IPS-NIHi7 (cell line): ENCODE results near the gene DPH7.
A peak's percentile ranks its signal among the peaks of the same experiment; 100 is the strongest.
"Not testable (repeated sequence)": the region's sequence is repeated elsewhere in the genome, so short reads cannot be mapped to it uniquely, and the experiment has no call there.

Experiments used
- DNase-seq: peaks from one replicate; pipeline ENCODE4 v3.0.0; 2012; ENCODE audit warnings: mixed read lengths; ENCODE audit errors: extremely low spot score

Gene DPH7

DNA sequence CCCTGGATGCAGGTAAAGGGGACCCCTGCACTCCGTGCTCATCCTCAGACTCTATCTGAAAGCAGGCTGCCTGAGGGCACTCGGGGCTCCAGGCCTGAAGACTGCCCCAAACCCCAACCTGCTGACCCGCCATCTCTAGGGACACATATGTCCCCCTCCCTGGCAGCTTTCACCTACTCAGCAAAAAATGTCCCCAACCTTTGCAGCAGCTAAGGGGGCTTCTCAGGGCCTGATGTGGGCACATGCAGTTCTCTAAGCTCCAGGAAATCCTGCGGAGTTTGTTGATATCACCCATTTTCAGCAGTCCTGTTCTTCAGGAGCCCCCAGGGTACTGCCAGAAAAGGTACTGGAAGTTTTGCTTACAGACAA lies 2.2 kb upstream of the DPH7 start:
- DNase-seq: no peak

DNA sequence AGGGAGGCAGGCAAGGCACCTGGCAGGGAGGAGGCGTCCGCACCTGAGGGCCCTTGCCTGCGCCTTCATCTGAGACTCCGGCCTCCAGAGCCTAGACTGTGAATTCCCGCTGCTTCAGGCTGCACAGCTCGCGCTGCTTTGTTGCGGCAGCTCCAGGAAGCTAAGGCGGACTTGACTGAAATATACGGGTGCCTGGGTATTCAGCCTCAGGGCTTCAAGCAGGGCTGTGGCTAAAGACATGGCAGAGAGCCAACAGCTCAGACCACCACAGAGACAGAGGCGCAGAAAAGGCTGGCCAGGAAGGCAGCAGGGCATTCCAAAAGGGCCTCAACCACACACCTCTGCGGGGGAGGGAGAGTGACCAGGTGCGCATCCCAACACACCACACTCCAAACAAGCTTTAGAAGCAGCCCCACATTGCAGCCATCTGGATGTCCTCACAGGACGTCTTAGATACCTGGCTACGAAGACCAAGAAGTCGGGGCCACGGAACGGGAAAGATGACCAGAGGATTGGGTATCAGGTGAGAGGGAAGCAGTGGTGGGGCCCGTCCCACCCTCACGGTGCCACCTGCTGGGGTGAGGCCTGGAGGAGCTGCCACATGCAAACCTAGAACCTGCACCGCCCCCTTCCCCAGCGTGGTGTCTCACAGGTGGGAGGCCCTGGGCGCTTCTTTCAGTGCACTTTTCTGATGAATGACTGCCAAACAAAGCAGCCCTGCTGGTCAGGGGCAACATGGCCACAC lies 1.7 kb upstream of the DPH7 start:
- DNase-seq: no peak

DNA sequence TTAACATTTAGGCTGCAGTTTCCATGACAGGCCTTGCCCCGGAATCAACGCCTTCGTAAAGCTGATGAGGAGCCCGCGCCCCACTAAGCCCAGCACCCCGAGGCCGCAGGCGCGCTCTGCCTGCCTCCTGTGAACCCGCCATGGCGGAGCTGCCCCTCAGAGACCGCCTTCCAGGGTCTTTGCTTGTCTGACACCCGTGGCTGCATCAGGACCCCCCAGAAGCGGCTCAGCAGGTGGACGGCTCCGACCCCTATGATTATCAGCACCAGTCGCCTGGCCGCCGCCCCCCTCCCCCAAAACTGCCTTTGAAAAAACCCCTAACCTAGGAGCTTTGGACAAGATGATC lies 507 bp upstream of the DPH7 start:
- no peak for DNase-seq

DNA sequence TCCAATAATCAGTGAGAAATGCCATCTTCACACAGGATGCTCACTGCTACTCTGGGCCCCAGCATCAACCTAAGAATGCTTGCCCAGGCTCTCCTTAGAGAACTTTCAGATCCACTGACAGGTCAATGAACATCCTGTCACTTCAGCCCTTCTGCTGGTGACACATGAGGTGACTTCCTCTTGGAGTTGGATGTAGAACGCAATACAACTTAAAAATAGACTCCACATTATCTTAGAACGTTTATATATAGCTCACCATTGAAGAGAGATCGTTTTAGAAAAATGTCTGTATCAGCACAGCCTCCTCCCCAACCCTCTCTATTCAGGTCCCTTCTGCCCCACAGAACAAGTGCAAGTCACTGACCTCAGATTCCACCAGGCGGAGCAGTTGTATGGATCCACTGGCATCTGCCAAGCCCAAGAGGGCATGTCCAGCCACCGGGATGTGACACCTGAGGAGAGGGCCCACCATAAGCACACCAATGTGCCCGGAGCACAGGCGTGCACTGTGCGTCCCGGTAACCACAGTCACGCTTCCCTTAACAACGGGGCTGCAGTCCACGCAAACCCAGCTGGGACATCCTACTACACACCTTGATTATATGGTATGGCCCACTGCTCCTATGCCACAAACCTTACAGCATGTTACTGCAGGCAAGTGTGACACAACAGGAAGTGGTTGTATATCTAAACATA lies 2.9 kb downstream of the DPH7 start:
- no peak for DNase-seq

DNA sequence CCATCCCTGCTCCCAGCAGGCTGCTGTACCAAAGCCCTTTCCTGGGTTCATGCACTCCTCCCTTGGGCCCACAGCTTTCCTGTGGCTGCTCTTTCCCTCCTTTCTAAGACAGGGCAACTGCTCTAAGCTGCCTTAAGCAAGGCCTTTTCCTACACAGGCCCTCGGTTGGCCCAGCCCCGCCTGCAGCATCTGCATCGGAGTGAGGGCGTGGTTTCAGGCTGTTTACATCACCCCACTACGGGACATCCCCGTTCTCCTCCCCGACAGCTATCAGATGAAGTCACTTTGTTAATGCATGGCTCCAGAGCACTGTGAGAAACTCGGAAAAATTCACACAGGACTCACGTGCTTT lies 3.4 kb downstream of the DPH7 start:
- no peak for DNase-seq

DNA sequence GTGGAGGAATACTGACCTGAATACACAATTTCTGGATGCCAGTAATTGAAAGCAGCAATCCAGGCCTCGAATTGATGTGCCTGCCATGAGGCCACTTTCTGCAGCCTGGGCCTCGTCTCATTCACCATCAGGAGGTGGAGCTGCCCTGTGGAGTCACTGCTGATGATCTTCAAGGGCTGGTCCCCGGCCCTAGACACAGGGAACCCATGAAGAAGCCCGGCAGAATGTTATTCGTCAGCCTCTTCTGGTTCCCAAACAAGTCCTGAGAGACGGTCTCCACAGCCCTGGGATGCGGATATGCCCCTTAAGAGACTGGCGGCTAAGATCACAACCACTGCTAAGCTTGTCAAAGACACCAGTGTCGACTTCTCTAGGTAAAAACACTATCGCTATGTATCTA lies 4.5 kb downstream of the DPH7 start:
- no peak for DNase-seq

DNA sequence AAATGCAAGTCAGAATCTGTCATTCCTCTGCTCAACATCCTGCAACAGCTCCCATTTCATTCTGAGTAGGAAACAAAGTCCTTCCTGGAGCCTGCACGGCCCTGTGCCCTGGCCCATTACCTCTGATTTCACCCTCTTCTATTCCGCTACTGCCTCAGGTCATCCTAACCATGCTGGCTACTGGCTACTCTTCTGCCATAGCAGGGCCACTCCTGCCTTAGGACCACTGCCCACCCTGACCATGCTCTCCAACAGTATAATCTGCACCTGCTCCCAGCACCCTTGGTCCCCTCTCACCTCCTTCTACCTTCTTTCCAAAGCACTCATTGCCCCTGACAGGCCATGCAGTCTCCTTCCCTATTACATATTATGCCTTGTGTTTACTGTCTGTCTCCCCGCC lies 8.2 kb downstream of the DPH7 start:
- no peak for DNase-seq

DNA sequence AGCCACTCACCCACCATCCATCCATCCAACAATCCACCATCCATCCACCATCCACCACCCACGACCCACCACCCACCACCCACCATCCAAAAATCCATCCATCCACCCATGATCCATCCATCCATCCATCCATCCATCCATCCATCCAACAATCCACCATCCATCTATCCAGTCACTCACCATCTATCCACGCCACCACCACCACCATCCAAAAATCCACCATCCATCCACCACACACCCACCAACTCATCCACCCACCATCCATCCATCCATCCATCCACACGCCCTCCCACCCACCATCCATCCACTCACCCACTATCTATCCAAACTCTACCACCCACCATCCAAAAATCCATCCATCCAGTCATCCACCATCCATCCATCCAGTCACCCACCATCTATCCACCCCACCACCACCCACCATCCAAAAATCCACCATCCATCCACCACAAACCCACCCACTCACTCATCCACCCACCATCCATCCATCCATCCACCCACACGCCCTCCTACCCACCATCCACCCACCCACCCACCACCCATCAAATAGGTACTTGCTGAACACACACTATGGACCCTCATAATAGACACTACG lies 9.0 kb downstream of the DPH7 start:
- DNase-seq: no peak

DNA sequence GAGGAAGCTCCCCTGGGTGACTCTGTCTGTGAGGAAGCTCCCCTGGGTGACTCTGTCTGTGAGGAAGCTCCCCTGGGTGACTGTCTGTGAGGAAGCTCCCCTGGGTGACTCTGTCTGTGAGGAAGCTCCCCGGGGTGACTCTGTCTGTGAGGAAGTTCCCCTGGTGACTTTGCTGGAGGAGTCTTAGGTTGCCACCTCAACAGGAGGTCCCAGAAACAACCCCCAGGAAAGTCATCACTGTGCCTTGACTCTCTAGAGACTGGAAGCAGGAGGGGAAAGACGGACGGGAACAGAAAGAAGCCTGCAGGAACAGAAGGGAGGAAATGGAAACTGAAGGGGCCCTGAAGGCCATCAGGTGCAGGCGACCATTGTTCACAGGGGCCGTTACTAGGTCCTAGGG lies 10.3 kb downstream of the DPH7 start:
- DNase-seq: not testable (repeated sequence)

DNA sequence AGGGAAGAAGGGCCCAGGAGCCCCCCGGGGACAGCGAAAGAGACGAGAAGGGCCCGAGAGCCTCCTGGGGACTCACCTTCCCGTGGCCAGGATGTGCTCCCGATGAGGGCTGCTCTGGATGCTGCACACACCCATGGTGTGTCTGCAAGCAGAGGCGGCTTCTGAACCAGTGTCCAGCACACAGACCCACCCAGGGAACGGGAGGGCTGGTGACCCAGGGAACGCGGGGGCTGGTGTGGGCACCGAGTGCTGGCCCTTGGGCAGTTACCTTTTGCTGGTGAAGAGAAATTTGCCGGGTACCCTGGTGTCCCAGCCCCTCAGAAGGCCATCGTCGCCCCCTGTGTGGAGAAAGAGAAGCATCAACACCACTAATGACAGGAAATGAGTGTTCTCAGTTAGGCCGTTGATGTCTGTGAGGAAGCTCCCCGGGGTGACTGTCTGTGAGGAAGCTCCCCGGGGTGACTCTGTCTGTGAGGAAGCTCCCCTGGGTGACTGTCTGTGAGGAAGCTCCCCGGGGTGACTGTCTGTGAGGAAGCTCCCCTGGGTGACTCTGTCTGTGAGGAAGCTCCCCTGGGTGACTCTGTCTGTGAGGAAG lies 13.8 kb downstream of the DPH7 start:
- DNase-seq: no peak

DNA sequence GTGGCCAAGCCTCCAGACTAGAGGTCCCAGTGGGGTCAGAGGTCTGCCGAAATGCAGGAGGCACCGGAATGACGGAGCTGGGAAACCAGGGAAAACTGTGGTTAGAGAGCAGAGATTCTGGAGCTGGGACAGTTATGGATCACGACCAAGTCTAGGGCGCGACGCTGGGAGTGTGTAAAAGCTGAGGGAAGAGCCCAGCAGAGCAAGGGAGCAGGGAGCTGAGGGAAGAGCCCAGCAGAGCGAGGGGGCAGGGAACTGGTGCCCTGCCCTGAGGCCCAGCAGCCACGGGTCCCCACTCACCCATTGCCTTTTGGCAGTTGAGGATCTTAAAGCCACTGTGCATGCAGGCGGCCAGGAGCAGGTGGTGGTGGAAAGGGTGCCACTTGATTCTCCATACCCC lies 14.6 kb downstream of the DPH7 start:
- DNase-seq: no peak

DNA sequence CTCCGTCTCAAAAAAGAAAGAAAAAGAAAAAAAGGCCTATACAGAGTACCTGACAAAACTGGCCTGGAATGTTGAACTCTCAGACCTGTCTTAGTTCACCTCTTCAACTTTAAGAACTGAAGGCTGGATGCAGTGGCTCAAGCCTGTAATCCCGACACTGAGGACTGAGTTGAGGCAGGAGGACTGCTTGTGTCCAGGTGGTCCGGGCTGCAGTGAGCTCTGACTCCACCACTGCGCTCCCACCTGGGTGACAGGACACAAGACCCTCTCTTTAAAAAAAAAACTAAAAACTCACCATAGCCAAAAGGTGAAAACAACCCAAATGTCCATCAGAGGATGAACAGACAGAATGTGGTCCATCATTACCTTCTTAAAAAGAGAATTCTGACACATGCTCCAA lies 20.6 kb downstream of the DPH7 start:
- DNase-seq: no peak

DNA sequence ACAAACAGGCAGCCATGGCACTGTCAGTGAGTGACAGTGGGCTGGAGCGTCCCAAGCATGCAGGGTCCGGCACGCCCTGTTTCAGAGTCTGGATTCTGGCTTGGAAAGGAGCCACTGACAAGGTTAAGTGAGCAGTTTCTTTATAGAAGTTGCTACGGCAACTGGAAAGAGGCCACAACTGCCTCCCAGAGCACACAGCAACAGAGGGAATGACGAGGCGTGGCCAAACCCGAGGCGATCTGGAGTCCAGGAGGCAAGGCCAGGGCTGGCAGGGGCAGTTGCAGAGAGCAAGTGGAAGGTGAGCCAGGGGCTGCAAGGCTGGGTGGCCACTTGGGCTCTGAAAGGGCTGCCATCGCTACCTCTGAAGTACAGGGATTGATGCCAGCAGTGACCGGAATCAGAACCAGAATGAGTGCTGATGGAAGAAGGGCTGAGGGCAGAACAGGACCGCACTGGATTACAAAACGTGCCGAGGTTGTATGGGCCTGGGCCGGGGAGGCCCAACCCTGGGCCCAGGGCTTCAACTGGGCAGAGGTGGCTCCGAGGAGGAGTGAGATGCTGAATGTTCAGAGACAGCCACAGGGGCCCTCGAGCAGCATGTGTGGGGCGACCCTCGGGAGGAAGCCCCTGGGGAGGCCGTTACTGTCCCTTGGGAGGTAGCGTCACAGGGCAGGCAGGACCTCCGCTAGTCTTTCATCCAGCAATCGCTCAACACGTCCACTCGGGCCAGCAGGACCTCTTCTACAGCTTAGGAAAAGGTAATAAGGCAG lies 22.5 kb downstream of the DPH7 start:
- no peak for DNase-seq

DNA sequence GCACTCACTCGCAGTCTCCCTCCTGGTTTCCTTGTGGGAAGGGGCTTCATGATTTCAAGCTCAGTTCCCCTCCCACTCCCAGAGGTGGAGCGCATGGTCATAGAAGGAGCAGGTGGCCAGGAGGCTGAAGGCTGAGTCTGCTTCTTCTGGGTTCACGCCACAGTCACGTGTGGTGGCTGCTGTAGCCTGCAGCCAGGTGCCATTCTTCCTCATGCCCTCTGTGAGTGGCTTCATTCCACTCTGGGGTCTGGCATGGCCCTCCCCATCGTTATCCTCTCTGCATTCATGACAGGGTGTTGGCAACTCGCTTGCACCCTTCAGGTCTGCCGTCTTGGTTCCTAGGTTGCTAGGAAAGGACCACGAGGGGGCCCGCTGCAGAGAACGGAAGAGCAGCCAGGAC lies 23.5 kb downstream of the DPH7 start:
- no peak for DNase-seq

DNA sequence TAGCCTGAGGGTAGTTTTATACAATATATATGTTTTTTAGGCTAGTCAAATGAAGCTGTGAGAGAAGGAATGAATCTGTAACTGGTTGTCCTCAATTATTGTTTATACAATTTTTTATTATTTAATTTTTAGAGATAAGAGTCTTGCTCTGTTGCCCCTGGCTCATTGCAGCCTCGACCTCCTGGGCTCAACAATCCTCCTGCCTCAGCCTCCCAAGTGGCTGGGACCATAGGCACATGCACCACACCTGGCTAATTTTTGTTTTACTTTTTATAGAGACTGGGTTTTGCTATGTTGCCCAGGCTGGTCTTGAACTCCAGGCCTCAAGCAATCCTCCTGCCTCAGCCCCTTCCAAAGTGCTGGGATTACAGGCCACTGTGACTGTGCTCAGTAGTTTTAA lies 24.4 kb downstream of the DPH7 start:
- no peak for DNase-seq

DNA sequence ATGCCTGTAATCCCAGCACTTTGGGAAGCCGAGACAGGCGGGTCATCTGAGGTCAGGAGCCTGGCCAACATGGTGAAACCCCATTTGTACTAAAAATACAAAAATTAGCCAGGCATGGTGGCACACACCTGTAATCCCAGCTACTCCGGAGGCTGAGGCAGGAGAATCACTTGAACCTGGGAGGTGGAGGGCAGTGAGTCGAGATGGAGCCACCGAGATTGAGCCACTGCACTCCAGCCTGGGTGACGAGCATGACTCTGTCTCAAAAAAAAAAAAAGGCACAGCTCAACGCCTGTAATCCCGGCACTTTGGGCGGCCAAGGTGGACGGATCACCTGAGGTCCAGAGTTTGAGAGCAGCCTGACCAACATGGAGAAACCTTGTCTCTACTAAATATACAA lies 25.1 kb downstream of the DPH7 start:
- DNase-seq: not testable (repeated sequence)

DNA sequence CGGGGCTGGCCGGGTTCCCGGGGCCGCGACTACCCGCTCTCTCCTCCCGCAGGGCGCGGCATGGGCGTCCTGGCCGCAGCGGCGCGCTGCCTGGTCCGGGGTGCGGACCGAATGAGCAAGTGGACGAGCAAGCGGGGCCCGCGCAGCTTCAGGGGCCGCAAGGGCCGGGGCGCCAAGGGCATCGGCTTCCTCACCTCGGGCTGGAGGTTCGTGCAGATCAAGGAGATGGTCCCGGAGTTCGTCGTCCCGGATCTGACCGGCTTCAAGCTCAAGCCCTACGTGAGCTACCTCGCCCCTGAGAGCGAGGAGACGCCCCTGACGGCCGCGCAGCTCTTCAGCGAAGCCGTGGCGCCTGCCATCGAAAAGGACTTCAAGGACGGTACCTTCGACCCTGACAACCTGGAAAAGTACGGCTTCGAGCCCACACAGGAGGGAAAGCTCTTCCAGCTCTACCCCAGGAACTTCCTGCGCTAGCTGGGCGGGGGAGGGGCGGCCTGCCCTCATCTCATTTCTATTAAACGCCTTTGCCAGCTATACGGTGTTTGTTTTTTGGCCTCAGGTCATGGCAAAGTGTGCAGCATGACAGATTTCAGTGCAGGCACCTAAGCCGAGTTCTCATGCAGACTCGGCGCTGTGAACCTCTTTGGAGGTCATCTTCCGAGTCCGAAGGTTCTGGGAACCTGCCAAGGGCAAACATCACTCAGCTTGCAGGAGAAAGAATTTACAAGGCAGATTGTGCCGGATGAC lies 26.5 kb downstream of the DPH7 start:
- peak; percentile 42 for DNase-seq

DNA sequence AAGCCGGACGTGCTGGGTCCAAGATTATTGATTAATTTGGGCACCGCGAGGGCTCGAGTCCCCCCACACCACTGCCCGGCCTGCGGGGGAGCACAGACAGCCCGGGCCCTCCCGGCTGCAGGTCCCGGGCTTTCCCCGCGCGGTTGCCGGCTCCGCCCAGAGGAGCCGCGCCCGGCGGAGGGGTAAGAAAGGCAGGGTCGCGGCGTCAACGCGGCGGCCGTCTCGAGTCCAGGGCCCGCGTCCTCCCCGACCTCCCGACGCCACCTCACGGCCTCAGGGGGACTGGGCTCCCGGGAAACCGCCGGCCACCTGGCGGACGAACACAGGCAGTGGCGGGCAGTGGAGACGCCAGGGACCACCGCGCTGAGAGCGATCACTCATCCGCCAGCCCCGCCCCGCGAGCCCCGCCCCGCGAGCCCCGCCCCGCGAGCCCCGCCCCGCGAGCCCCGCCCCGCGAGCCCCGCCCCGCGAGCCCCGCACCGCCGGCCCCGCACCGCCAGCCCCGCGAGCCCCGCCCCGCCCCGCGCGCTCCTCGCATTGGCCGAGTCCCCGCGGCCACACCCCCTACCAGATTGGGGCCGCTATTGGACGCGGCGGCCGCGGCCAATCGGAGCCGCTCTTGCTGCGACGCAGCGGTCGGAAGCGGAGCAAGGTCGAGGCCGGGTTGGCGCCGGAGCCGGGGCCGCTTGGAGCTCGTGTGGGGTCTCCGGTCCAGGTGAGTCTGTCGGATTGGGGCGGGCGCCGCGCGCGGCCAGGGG lies 27.3 kb downstream of the DPH7 start, which contains the start of gene MRPL41:
Gene MRPL41 (plus strand): TSS at position 616 of the 758 bp plus-strand sequence. CDS start 203 bp downstream, outside the sequence.
- DNase-seq: peak; percentile 95

DNA sequence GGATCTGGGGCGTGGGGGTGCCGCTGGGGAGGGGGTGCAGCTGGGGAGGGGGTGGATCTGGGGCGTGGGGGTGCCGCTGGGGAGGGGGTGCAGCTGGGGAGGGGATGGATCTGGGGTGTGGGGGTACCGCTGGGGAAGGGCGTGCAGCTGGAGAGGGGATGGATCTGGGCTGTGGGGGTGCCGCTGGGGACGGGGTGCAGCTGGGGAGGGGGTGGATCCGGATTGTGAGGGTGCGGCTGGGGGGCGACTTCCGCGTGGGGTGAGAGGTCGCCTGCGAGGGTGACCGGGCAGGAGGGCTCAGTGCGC lies 27.8 kb downstream of the DPH7 start:
- not testable (repeated sequence) for DNase-seq

DNA sequence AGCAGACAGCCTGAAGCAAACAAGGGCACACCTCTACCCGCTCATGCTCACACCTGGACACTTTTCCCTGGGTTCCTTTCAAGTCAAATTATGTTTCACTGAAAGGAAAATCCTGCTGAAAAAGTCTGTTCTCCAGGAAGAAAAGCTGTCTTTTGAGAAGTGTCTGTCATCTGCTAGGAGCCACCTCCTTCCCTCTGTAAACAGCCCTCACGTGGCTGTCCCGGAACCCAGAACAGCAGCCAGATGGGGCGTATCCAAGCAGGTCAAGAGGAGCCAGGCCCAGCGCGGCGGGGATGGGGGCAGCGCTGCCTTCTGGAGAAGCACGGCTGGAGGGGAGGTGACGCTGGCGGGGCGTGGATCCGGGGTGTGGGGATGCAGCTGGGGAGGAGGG lies 28.5 kb downstream of the DPH7 start, which contains the start of gene PNPLA7:
Gene PNPLA7 (minus strand): TSS at position 172 of the 391 bp plus-strand sequence. CDS start 205 bp downstream, outside the sequence.
- peak; percentile 81 for DNase-seq
